ENCODE data around the gene RPP14.
"Not testable (repeated sequence)": the region's sequence is repeated elsewhere in the genome, so short reads cannot be mapped to it uniquely, and the experiment has no call there.

The RPP14 gene

GRCh38 chr3:58329150-58329921 is 23.3 kb downstream of the RPP14 start:
- in situ Hi-C loops (cut with HindIII; ENCODE audit: low sequenced_read_pairs) = no loop called here

- in situ Hi-C loops (cut with HindIII; ENCODE audit: low sequenced_read_pairs) = no loop called here
Observed at GRCh38 chr3:58329922-58330413, 23.9 kb downstream of the RPP14 start.

- in situ Hi-C loops (cut with HindIII; ENCODE audit: low sequenced_read_pairs) = no loop called here
Observed at GRCh38 chr3:58331593-58332152, 25.6 kb downstream of the RPP14 start.

- in situ Hi-C loops (cut with HindIII; ENCODE audit: low sequenced_read_pairs) = no loop called here
Observed at GRCh38 chr3:58332575-58333188, 26.6 kb downstream of the RPP14 start, which contains the start of gene PXK. TSS of gene PXK (plus strand) at chr3:58332892. CDS start at chr3:58332989, 97 bp downstream.

GRCh38 chr3:58333206-58334012 is 27.4 kb downstream of the RPP14 start:
- in situ Hi-C loops (cut with HindIII; ENCODE audit: low sequenced_read_pairs) = no loop called here

GRCh38 chr3:58334013-58334321 is 27.9 kb downstream of the RPP14 start:
- in situ Hi-C loops (cut with HindIII; ENCODE audit: low sequenced_read_pairs) = no loop called here

GRCh38 chr3:58334506-58334884 is 28.4 kb downstream of the RPP14 start:
- in situ Hi-C loops (cut with HindIII; ENCODE audit: low sequenced_read_pairs) = no loop called here

GRCh38 chr3:58335652-58335947 is 29.6 kb downstream of the RPP14 start:
- in situ Hi-C loops (cut with HindIII; ENCODE audit: low sequenced_read_pairs) = no loop called here

- in situ Hi-C loops (cut with HindIII; ENCODE audit: low sequenced_read_pairs) = no loop called here
Observed at GRCh38 chr3:58336135-58336882, 30.3 kb downstream of the RPP14 start.

GRCh38 chr3:58337190-58337589 is 31.1 kb downstream of the RPP14 start:
- in situ Hi-C loops (cut with HindIII; ENCODE audit: low sequenced_read_pairs) = no loop called here

- in situ Hi-C loops (cut with HindIII; ENCODE audit: low sequenced_read_pairs) = not testable (repeated sequence)
Observed at GRCh38 chr3:58339146-58339545, 33.1 kb downstream of the RPP14 start.

- in situ Hi-C loops (cut with HindIII; ENCODE audit: low sequenced_read_pairs) = no loop called here
Observed at GRCh38 chr3:58340594-58341244, 34.7 kb downstream of the RPP14 start.

- in situ Hi-C loops (cut with HindIII; ENCODE audit: low sequenced_read_pairs) = no loop called here
Observed at GRCh38 chr3:58341376-58341775, 35.3 kb downstream of the RPP14 start.

GRCh38 chr3:58342676-58343075 is 36.6 kb downstream of the RPP14 start:
- in situ Hi-C loops (cut with HindIII; ENCODE audit: low sequenced_read_pairs) = no loop called here

- in situ Hi-C loops (cut with HindIII; ENCODE audit: low sequenced_read_pairs) = no loop called here
Observed at GRCh38 chr3:58345457-58345856, 39.4 kb downstream of the RPP14 start.

- in situ Hi-C loops (cut with HindIII; ENCODE audit: low sequenced_read_pairs) = no loop called here
Observed at GRCh38 chr3:58346368-58346767, 40.3 kb downstream of the RPP14 start.

GRCh38 chr3:58347984-58348383 is 41.9 kb downstream of the RPP14 start:
- in situ Hi-C loops (cut with HindIII; ENCODE audit: low sequenced_read_pairs) = no loop called here

- in situ Hi-C loops (cut with HindIII; ENCODE audit: low sequenced_read_pairs) = no loop called here
Observed at GRCh38 chr3:58349792-58350626, 44.0 kb downstream of the RPP14 start.

- in situ Hi-C loops (cut with HindIII; ENCODE audit: low sequenced_read_pairs) = no loop called here
Observed at GRCh38 chr3:58350627-58351013, 44.6 kb downstream of the RPP14 start.
